Smooth muscle cell of the coronary artery (primary cell): ENCODE results near the gene CTAGE9. TPM values are rescaled to one million over a fixed set of nuclear protein-coding genes. Genes with fewer than 3 reads are reported as not detected.

Source experiments
- total RNA-seq: library from RNA; depleted of rRNA; stranded (reverse); fragments of >200 nt; gene quantifications from 2 replicates; pipeline ENCODE4 v1.2.3, GENCODE V29; 2014; ENCODE audit warnings: low replicate concordance

Gene CTAGE9, protein sequence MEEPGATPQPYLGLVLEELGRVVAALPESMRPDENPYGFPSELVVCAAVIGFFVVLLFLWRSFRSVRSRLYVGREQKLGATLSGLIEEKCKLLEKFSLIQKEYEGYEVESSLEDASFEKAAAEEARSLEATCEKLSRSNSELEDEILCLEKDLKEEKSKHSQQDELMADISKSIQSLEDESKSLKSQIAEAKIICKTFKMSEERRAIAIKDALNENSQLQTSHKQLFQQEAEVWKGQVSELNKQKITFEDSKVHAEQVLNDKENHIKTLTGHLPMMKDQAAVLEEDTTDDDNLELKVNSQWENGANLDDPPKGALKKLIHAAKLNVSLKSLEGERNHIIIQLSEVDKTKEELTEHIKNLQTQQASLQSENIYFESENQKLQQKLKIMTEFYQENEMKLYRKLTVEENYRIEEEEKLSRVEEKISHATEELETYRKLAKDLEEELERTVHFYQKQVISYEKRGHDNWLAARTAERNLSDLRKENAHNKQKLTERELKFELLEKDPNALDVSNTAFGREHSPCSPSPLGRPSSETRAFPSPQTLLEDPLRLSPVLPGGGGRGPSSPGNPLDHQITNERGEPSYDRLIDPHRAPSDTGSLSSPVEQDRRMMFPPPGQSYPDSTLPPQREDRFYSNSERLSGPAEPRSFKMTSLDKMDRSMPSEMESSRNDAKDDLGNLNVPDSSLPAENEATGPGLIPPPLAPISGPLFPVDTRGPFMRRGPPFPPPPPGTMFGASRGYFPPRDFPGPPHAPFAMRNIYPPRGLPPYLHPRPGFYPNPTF
- total RNA-seq, result not detected in 2 replicates

DNA sequence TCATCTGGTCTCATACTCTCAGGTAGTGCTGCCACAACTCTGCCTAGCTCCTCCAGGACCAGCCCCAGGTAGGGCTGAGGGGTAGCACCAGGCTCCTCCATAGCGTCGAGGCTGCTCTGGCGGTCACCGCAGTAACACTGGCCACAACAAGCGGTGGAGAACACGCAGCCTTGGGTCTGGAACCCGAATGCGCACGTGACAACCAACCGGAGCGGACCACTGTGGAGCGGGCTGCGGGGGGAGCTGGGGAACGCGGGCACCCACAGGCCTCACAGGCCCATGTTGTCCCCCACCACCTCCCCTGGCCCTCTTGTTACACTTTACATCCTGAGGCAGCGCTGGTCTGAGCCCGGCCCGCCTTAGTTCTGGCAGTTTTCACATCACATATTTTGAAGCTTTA, at the start of gene CTAGE9:
Gene CTAGE9 (minus strand): TSS at position 101 of the 400 bp plus-strand sequence. CDS start 0 bp downstream, at position 101.

Other genes starting within 250 kb of the CTAGE9 start
- not detected in 2 replicates for gene ARG1, start 137.8 kb downstream of the CTAGE9 start, total RNA-seq
- 15.6 and 22.7 TPM in 2 replicates for gene MED23, start 82.8 kb downstream of the CTAGE9 start, total RNA-seq
- gene ENPP3, start 73.7 kb downstream of the CTAGE9 start, total RNA-seq, result not detected in 2 replicates
- gene OR2A4, start 9.6 kb downstream of the CTAGE9 start, total RNA-seq, result not detected in 2 replicates
- 0.98 and 1.5 TPM in 2 replicates for gene ENPP1, start 97.0 kb upstream of the CTAGE9 start, total RNA-seq
- gene CCN2, start 240.4 kb upstream of the CTAGE9 start, total RNA-seq, result 15.8 and 981 TPM in 2 replicates